Activated CD8-positive, alpha-beta memory T cell treated with anti-CD3 and anti-CD28 coated beads, Interleukin-2, amount 10 ng/mL, durations not matched to agents 7 days and 5 days (primary cell): ENCODE results near the gene PEX5L. TPM values are rescaled to one million over a fixed set of nuclear protein-coding genes. Genes with fewer than 3 reads are reported as not detected.

Experiments used
- ATAC-seq: fragments of 150-1000 bp; cut with Tn5 transposase; one replicate; pipeline ENCODE4 v1.10.0; 2021; ENCODE audit warnings: moderate library complexity
- CTCF ChIA-PET: fragments of 350-600 bp; sonication (Branson Sonifier 250); formaldehyde crosslinking; loops from one replicate; lab custom pipeline; 2021; ENCODE audit warnings: antibody characterized with exemption; lab: Charles Lee
- DNase-seq: peaks from one replicate; pipeline ENCODE4 v3.0.0-alpha.2; 2020
- H3K27ac Mint-ChIP-seq: one replicate; pipeline ENCODE4 v1.8.0; 2021; ENCODE audit warnings: mild to moderate bottlenecking, mixed read lengths
- H3K27me3 Mint-ChIP-seq: one replicate; pipeline ENCODE4 v1.8.0; 2021; ENCODE audit warnings: mixed read lengths
- H3K36me3 Mint-ChIP-seq: one replicate; pipeline ENCODE4 v1.8.0; 2021; ENCODE audit warnings: mild to moderate bottlenecking, mixed read lengths
- H3K4me1 Mint-ChIP-seq: one replicate; pipeline ENCODE4 v1.8.0; 2021; ENCODE audit warnings: mixed read lengths
- H3K4me3 Mint-ChIP-seq: one replicate; pipeline ENCODE4 v1.8.0; 2021; ENCODE audit warnings: mild to moderate bottlenecking, moderate library complexity, mixed read lengths
- H3K9me3 Mint-ChIP-seq: one replicate; pipeline ENCODE4 v1.8.0; 2022; ENCODE audit warnings: low read depth, mixed read lengths
- total RNA-seq, 2 experiments: library from RNA; stranded (reverse); gene quantifications; one replicate each; pipeline ENCODE4 v1.2.3, GENCODE V29; 2021

The PEX5L gene
- total RNA-seq, 2 experiments from 2014 or later: 0.56 to 1.1 TPM

- Mint-ChIP-seq H3K27me3 (peaks cover 64% of the 10 kb centered on the region), H3K27ac (no peak overlapping the region), H3K4me3 (no peak overlapping the region), H3K9me3 (no peaks in the 10 kb centered on the region), H3K36me3 (no peaks in the 10 kb centered on the region), H3K4me1 (peaks cover 3% of the 10 kb centered on the region)
- no peak for ATAC-seq
- DNase-seq: no peak
- CTCF ChIA-PET: no interaction called here
Observed at GRCh38 chr3:179943117-179943880, 93.4 kb downstream of the PEX5L start.

GRCh38 chr3:179942553-179943075, 94.1 kb downstream of the PEX5L start:
- Mint-ChIP-seq H3K4me3 (peak overlapping the region; percentile 35), H3K27ac (no peak overlapping the region), H3K4me1 (peaks cover 3% of the 10 kb centered on the region), H3K27me3 (peaks cover 67% of the 10 kb centered on the region), H3K36me3 (no peaks in the 10 kb centered on the region), H3K9me3 (no peaks in the 10 kb centered on the region)
- no peak for ATAC-seq
- CTCF ChIA-PET: interaction anchor here (2.7 kb wide), 1 partner anchor 13 kb away, joined by 11 read pairs; no protein-coding TSS in a partner anchor
- no peak for DNase-seq

- Mint-ChIP-seq H3K36me3 (no peaks in the 10 kb centered on the region), H3K4me1 (no peaks in the 10 kb centered on the region), H3K4me3 (no peak overlapping the region), H3K9me3 (no peaks in the 10 kb centered on the region), H3K27me3 (peaks cover 35% of the 10 kb centered on the region), H3K27ac (no peak overlapping the region)
- ATAC-seq (no peak), DNase-seq (no peak)
- CTCF ChIA-PET: no interaction called here
Observed at GRCh38 chr3:179935710-179936109, 101.0 kb downstream of the PEX5L start.

GRCh38 chr3:179933914-179934313, 102.8 kb downstream of the PEX5L start:
- Mint-ChIP-seq H3K4me3 (no peak overlapping the region), H3K27ac (no peak overlapping the region), H3K36me3 (no peaks in the 10 kb centered on the region), H3K27me3 (peaks cover 33% of the 10 kb centered on the region), H3K4me1 (no peaks in the 10 kb centered on the region), H3K9me3 (no peaks in the 10 kb centered on the region)
- CTCF ChIA-PET: no interaction called here
- ATAC-seq (no peak), DNase-seq (no peak)

GRCh38 chr3:179933080-179933479, 103.7 kb downstream of the PEX5L start:
- H3K27me3 Mint-ChIP-seq: peaks cover 33% of the 10 kb centered on the region
- H3K4me1 Mint-ChIP-seq: no peaks in the 10 kb centered on the region
- no peak overlapping the region for H3K27ac Mint-ChIP-seq
- no peaks in the 10 kb centered on the region for H3K36me3 Mint-ChIP-seq
- no peak overlapping the region for H3K4me3 Mint-ChIP-seq
- CTCF ChIA-PET: no interaction called here
- DNase-seq (no peak), ATAC-seq (no peak)
- H3K9me3 Mint-ChIP-seq: no peaks in the 10 kb centered on the region

GRCh38 chr3:179932674-179933073, 104.1 kb downstream of the PEX5L start:
- Mint-ChIP-seq H3K36me3 (no peaks in the 10 kb centered on the region), H3K9me3 (no peaks in the 10 kb centered on the region), H3K4me1 (no peaks in the 10 kb centered on the region), H3K27me3 (peaks cover 30% of the 10 kb centered on the region), H3K4me3 (no peak overlapping the region), H3K27ac (no peak overlapping the region)
- CTCF ChIA-PET: no interaction called here
- ATAC-seq (no peak), DNase-seq (no peak)

GRCh38 chr3:179929091-179929529, 107.6 kb downstream of the PEX5L start:
- ATAC-seq (no peak), DNase-seq (peak; percentile 65)
- H3K36me3 Mint-ChIP-seq: no peaks in the 10 kb centered on the region
- H3K4me1 Mint-ChIP-seq: peaks cover 1% of the 10 kb centered on the region
- CTCF ChIA-PET: interaction anchor here (0.7 to 2.1 kb wide), 22 partner anchors 12 to 1231 kb away, joined by 3 to 12 read pairs (median 4); no protein-coding TSS in a partner anchor
- no peak overlapping the region for H3K27ac Mint-ChIP-seq
- H3K9me3 Mint-ChIP-seq: no peaks in the 10 kb centered on the region
- H3K27me3 Mint-ChIP-seq: peaks cover 43% of the 10 kb centered on the region
- no peak overlapping the region for H3K4me3 Mint-ChIP-seq

GRCh38 chr3:179927191-179927590, 109.5 kb downstream of the PEX5L start:
- DNase-seq: no peak
- CTCF ChIA-PET: no interaction called here
- no peaks in the 10 kb centered on the region for H3K9me3 Mint-ChIP-seq
- peaks cover 40% of the 10 kb centered on the region for H3K27me3 Mint-ChIP-seq
- H3K27ac Mint-ChIP-seq: no peak overlapping the region
- H3K36me3 Mint-ChIP-seq: no peaks in the 10 kb centered on the region
- peaks cover 4% of the 10 kb centered on the region for H3K4me1 Mint-ChIP-seq
- H3K4me3 Mint-ChIP-seq: no peak overlapping the region
- ATAC-seq: no peak

GRCh38 chr3:179921951-179922350, 114.8 kb downstream of the PEX5L start:
- Mint-ChIP-seq H3K9me3 (no peaks in the 10 kb centered on the region), H3K27me3 (peaks cover 24% of the 10 kb centered on the region), H3K4me1 (peaks cover 14% of the 10 kb centered on the region), H3K36me3 (no peaks in the 10 kb centered on the region), H3K27ac (no peak overlapping the region), H3K4me3 (no peak overlapping the region)
- no peak for ATAC-seq
- CTCF ChIA-PET: no interaction called here
- no peak for DNase-seq

- CTCF ChIA-PET: no interaction called here
- Mint-ChIP-seq H3K4me1 (peaks cover 14% of the 10 kb centered on the region), H3K36me3 (no peaks in the 10 kb centered on the region), H3K9me3 (no peaks in the 10 kb centered on the region), H3K4me3 (no peak overlapping the region), H3K27me3 (peaks cover 22% of the 10 kb centered on the region), H3K27ac (peak overlapping the region; percentile 7)
- DNase-seq (no peak), ATAC-seq (peak; percentile 88)
Observed at GRCh38 chr3:179921500-179921899, 115.2 kb downstream of the PEX5L start.

GRCh38 chr3:179907784-179908482, 128.8 kb downstream of the PEX5L start:
- H3K4me1 Mint-ChIP-seq: no peaks in the 10 kb centered on the region
- ATAC-seq (no peak), DNase-seq (no peak)
- no peaks in the 10 kb centered on the region for H3K9me3 Mint-ChIP-seq
- H3K27ac Mint-ChIP-seq: no peak overlapping the region
- H3K4me3 Mint-ChIP-seq: no peak overlapping the region
- CTCF ChIA-PET: no interaction called here
- peaks cover 18% of the 10 kb centered on the region for H3K27me3 Mint-ChIP-seq
- H3K36me3 Mint-ChIP-seq: no peaks in the 10 kb centered on the region

GRCh38 chr3:179902061-179902460, 134.7 kb downstream of the PEX5L start:
- Mint-ChIP-seq H3K9me3 (no peaks in the 10 kb centered on the region), H3K4me3 (no peak overlapping the region), H3K27me3 (peaks cover 9% of the 10 kb centered on the region), H3K27ac (no peak overlapping the region), H3K36me3 (no peaks in the 10 kb centered on the region), H3K4me1 (no peaks in the 10 kb centered on the region)
- no peak for DNase-seq
- ATAC-seq: no peak
- CTCF ChIA-PET: no interaction called here

- Mint-ChIP-seq H3K36me3 (no peaks in the 10 kb centered on the region), H3K27ac (no peak overlapping the region), H3K4me1 (no peaks in the 10 kb centered on the region), H3K4me3 (no peak overlapping the region), H3K27me3 (peaks cover 29% of the 10 kb centered on the region), H3K9me3 (no peaks in the 10 kb centered on the region)
- CTCF ChIA-PET: no interaction called here
- ATAC-seq: no peak
- no peak for DNase-seq
Observed at GRCh38 chr3:179898024-179898423, 138.7 kb downstream of the PEX5L start.

GRCh38 chr3:179897231-179897630, 139.5 kb downstream of the PEX5L start:
- Mint-ChIP-seq H3K4me3 (no peak overlapping the region), H3K4me1 (no peaks in the 10 kb centered on the region), H3K27me3 (peaks cover 34% of the 10 kb centered on the region), H3K27ac (no peak overlapping the region), H3K36me3 (no peaks in the 10 kb centered on the region), H3K9me3 (no peaks in the 10 kb centered on the region)
- DNase-seq (no peak), ATAC-seq (no peak)
- CTCF ChIA-PET: no interaction called here
